MM.1S (cell line): ENCODE data around the gene VENTX.
"Not testable (repeated sequence)": the region's sequence is repeated elsewhere in the genome, so short reads cannot be mapped to it uniquely, and the experiment has no call there.

Experiments used
- DNase-seq: peaks from one replicate; pipeline ENCODE4 v3.0.0-alpha.2; 2015
- H2AFZ ChIP-seq: fragments of 300-600 bp; sonication (generic); 2 replicates; pipeline ENCODE4 v1.6.0; 2016; ENCODE audit warnings: antibody characterized with exemption, low read length
- H3F3A ChIP-seq: fragments of 300-600 bp; sonication (generic); 2 replicates; pipeline ENCODE4 v1.6.1; 2016; ENCODE audit warnings: mild to moderate bottlenecking, antibody characterized with exemption, low read length, moderate library complexity, mixed read lengths; ENCODE audit not compliant: insufficient read depth
- H3K27ac ChIP-seq: fragments of 300-600 bp; sonication (generic); 2 replicates; pipeline ENCODE4 v1.5.1; 2016; ENCODE audit warnings: mild to moderate bottlenecking, low read length
- H3K27me3 ChIP-seq: fragments of 300-600 bp; sonication (generic); replicated peaks from 2 replicates; pipeline ENCODE4 v1.6.0; 2016; ENCODE audit warnings: low read length; ENCODE audit not compliant: insufficient read depth
- H3K36me3 ChIP-seq: fragments of 300-600 bp; sonication (generic); replicated peaks from 2 replicates; pipeline ENCODE4 v1.6.1; 2016; ENCODE audit warnings: mild to moderate bottlenecking, low read length, mixed read lengths; ENCODE audit not compliant: insufficient read depth
- H3K4me1 ChIP-seq: fragments of 300-600 bp; sonication (generic); 2 replicates; pipeline ENCODE4 v1.6.1; 2016; ENCODE audit warnings: low read length, mixed read lengths
- H3K4me2 ChIP-seq: fragments of 300-600 bp; sonication (generic); 2 replicates; pipeline ENCODE4 v1.6.0; 2016; ENCODE audit warnings: low read depth, low read length
- H3K4me3 ChIP-seq: fragments of 300-600 bp; sonication (generic); 2 replicates; pipeline ENCODE4 v1.5.1; 2016; ENCODE audit warnings: low read length, mixed read lengths
- H3K79me2 ChIP-seq: fragments of 300-600 bp; sonication (generic); 2 replicates; pipeline ENCODE4 v1.6.1; 2016; ENCODE audit warnings: mixed run types, low read length, mixed read lengths
- H3K9ac ChIP-seq: fragments of 300-600 bp; sonication (generic); 2 replicates; pipeline ENCODE4 v1.6.1; 2016; ENCODE audit warnings: low read length, mixed read lengths
- H3K9me2 ChIP-seq: fragments of 300-600 bp; sonication (generic); replicated peaks from 2 replicates; pipeline ENCODE4 v1.6.1; 2016; ENCODE audit warnings: mild to moderate bottlenecking, low read length, mixed read lengths; ENCODE audit not compliant: insufficient read depth
- H3K9me3 ChIP-seq: fragments of 300-600 bp; sonication (generic); replicated peaks from 2 replicates; pipeline ENCODE4 v1.6.1; 2016; ENCODE audit warnings: mild to moderate bottlenecking, low read length, mixed read lengths; ENCODE audit not compliant: insufficient read depth
- H4K20me1 ChIP-seq: fragments of 300-600 bp; sonication (generic); 2 replicates; pipeline ENCODE4 v1.6.1; 2016; ENCODE audit warnings: mild to moderate bottlenecking, low read length, moderate library complexity, mixed read lengths; ENCODE audit not compliant: insufficient read depth
- EZH2 ChIP-seq: fragments of 300-600 bp; sonication (generic); optimal IDR thresholded peaks from 2 replicates; pipeline ENCODE3; 2017; ENCODE audit warnings: low read depth, mild to moderate bottlenecking, antibody characterized with exemption, low read length, mixed read lengths
- EZH2phosphoT487 ChIP-seq: fragments of 300-600 bp; sonication (generic); IDR thresholded peaks from 2 replicates; pipeline ENCODE4 v1.6.1; 2018; ENCODE audit warnings: antibody characterized with exemption, low read length
- TF ChIP-seq, protein P1 (sequence below): fragments of 300-600 bp; sonication (generic); IDR thresholded peaks from 2 replicates; pipeline ENCODE4 v1.5.1; 2016; ENCODE audit warnings: antibody characterized with exemption, low read length, mixed read lengths

The VENTX gene

DNA sequence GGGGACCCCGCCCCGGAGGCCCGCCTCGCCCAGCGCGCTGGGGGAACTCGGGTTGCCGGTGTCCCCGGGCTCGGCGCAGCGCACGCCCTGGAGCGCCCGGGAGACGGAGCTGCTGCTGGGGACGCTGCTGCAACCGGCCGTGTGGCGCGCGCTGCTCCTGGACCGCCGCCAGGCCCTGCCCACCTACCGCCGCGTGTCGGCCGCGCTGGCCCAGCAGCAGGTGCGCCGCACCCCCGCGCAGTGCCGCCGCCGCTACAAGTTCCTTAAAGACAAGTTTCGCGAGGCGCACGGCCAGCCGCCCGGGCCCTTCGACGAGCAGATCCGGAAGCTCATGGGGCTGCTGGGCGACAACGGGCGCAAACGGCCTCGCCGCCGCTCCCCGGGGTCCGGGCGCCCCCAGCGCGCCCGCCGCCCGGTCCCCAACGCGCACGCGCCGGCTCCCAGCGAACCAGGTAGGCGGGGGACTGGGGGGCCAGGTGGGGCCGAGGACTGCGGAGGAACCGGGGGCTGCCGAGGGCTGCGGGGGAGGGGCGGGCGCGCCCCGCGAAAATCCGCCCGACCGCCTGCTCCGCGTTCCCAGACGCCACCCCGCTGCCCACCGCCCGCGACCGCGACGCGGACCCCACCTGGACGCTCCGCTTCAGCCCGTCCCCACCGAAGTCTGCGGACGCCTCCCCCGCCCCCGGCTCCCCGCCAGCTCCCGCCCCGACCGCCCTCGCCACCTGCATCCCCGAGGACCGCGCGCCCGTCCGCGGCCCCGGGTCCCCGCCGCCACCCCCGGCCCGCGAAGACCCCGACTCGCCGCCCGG lies 7.1 kb upstream of the VENTX start:
- Histone ChIP-seq H3K4me1 (no peaks in the 10 kb centered on the region), H3K9me2 (no peaks in the 10 kb centered on the region), H3K9me3 (no peaks in the 10 kb centered on the region), H3K27ac (no peak overlapping the region), H3K36me3 (no peaks in the 10 kb centered on the region), H2AFZ (no peak overlapping the region), H3K79me2 (no peaks in the 10 kb centered on the region), H4K20me1 (no peaks in the 10 kb centered on the region), H3K4me2 (no peak overlapping the region), H3K9ac (no peak overlapping the region), H3K27me3 (peaks cover 68% of the 10 kb centered on the region), H3K4me3 (no peak overlapping the region), H3F3A (no peaks in the 10 kb centered on the region)
- TF ChIP-seq, protein P1, sequence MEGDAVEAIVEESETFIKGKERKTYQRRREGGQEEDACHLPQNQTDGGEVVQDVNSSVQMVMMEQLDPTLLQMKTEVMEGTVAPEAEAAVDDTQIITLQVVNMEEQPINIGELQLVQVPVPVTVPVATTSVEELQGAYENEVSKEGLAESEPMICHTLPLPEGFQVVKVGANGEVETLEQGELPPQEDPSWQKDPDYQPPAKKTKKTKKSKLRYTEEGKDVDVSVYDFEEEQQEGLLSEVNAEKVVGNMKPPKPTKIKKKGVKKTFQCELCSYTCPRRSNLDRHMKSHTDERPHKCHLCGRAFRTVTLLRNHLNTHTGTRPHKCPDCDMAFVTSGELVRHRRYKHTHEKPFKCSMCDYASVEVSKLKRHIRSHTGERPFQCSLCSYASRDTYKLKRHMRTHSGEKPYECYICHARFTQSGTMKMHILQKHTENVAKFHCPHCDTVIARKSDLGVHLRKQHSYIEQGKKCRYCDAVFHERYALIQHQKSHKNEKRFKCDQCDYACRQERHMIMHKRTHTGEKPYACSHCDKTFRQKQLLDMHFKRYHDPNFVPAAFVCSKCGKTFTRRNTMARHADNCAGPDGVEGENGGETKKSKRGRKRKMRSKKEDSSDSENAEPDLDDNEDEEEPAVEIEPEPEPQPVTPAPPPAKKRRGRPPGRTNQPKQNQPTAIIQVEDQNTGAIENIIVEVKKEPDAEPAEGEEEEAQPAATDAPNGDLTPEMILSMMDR: no peak
- TF ChIP-seq EZH2 (no peak), EZH2phosphoT487 (no peak)
- DNase-seq: no peak

DNA sequence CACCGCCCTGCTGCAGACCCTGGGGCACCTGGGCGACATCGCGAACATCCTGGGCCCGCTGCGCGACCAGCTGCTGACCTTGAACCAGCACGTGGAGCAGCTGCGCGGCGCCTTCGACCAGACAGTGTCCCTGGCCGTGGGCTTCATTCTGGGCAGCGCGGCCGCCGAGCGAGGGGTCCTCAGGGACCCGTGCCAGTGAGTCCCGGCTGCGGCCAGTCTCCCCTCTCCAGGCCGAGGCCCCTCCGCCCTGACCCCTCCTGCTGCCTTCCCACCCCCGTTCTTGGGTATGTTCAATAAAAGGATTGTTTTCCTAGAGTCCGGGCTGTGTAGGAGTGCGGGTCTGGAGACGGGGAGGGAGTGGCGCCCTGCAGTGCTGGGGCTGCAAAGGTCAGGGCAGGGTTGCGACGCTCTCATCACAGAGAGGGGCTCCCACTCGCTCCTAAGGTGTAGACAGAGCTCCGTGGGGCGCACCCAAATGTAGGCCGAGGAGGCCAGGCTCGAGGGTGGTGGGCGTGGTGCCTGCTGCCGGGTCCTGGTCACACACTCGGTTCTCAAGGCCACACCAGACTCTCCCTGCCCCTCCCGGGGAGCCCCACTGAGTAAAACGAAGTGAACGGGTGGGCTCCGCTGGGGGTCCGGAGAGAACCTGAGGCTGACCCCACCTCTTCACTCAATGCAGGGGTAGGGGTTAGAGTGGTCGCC lies 6.3 kb upstream of the VENTX start:
- Histone ChIP-seq H3K27ac (no peak overlapping the region), H3K79me2 (no peaks in the 10 kb centered on the region), H3K4me2 (no peak overlapping the region), H3K9me2 (no peaks in the 10 kb centered on the region), H3K4me1 (no peaks in the 10 kb centered on the region), H2AFZ (no peak overlapping the region), H3K9me3 (no peaks in the 10 kb centered on the region), H3K4me3 (no peak overlapping the region), H3K36me3 (no peaks in the 10 kb centered on the region), H3F3A (no peaks in the 10 kb centered on the region), H4K20me1 (no peaks in the 10 kb centered on the region), H3K9ac (no peak overlapping the region), H3K27me3 (peaks cover 68% of the 10 kb centered on the region)
- DNase-seq: no peak
- TF ChIP-seq, protein P1: no peak
- no peak for TF ChIP-seq EZH2phosphoT487
- no peak for TF ChIP-seq EZH2

DNA sequence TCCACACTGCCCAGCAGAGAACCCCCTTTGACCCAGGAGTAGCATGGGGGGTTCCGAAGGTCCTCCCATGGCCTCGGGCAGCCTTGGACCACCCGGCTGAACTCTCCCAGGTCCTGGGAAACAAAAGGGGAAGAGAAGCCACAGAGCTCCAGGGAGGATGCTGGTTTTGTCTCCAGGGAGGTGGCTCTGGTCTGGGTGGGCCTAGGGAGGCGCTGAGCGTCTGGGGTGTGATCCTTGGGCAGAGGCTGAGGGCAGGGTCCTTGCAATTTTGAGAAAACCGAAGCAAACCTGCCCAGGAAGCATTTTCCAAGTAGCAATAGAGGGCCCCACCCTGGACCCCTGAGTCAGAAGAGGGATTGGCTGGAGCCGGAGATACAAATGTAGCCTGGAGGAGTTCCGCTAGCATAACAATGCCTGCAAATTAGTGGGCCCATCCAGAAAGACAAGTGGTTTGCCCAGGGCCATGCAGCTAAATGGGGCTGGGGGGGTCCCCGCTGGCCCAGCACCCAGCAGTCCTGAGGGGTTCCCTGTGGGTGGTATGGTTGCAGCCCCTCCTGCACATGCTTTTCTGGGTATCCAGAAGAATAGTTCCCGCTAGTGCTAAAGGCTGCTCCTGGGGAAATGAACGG lies 5.6 kb upstream of the VENTX start:
- H2AFZ ChIP-seq: no peak overlapping the region
- no peak overlapping the region for H3K27ac ChIP-seq
- no peak overlapping the region for H3K9ac ChIP-seq
- H3F3A ChIP-seq: no peaks in the 10 kb centered on the region
- DNase-seq: no peak
- no peak overlapping the region for H3K4me2 ChIP-seq
- peaks cover 68% of the 10 kb centered on the region for H3K27me3 ChIP-seq
- no peaks in the 10 kb centered on the region for H3K9me2 ChIP-seq
- no peaks in the 10 kb centered on the region for H3K36me3 ChIP-seq
- H3K9me3 ChIP-seq: no peaks in the 10 kb centered on the region
- no peak for TF ChIP-seq EZH2phosphoT487
- TF ChIP-seq, protein P1: no peak
- no peak for TF ChIP-seq EZH2
- no peak overlapping the region for H3K4me3 ChIP-seq
- no peaks in the 10 kb centered on the region for H3K79me2 ChIP-seq
- H4K20me1 ChIP-seq: no peaks in the 10 kb centered on the region
- H3K4me1 ChIP-seq: no peaks in the 10 kb centered on the region

- not testable (repeated sequence) for H3K79me2 ChIP-seq, H4K20me1 ChIP-seq, H3K9me3 ChIP-seq, H3K27ac ChIP-seq, DNase-seq, H3K4me2 ChIP-seq, H3K9me2 ChIP-seq, H3K36me3 ChIP-seq, H3K4me3 ChIP-seq, H3K9ac ChIP-seq, H2AFZ ChIP-seq, H3F3A ChIP-seq, H3K4me1 ChIP-seq
- peaks cover 70% of the 10 kb centered on the region for H3K27me3 ChIP-seq
Measured at GRCh38 chr10:133234796-133235195, 2.9 kb upstream of the VENTX start.
